GM21367 (cell line): ENCODE measurements around the gene AKAP8.
"Not testable (repeated sequence)": the region's sequence is repeated elsewhere in the genome, so short reads cannot be mapped to it uniquely, and the experiment has no call there.

ENCODE experiments used
- ATAC-seq: cut with Tn5 transposase; IDR thresholded peaks from one replicate; pipeline ENCODE4 v1.9.1; 2021; ENCODE audit not compliant: unreplicated experiment

Gene AKAP8

DNA sequence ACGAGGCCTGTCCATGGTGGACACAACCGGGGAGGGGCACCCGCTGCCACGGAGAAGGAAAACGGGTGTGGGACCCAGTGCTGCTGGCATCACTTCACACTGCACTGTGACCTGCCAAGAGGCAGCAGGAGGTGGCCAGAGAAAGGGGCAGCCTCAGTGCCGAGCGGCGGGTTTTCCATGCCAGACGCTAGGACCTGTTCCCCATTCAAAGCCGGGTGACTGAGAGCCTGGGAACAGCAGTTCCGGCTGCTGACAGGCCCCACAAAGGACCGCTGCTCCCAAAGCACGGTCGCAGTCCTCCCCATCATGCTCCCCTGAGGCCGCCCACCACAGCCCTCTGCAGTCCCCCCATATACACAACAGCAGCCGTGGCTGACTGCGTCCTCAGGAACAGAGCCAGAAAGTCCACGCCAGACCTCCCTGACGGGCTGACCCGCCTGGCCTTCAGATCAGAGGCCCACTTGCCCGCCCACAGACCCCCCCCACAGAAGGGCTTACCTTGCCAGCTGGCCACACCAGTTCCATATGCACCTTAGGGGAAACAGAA lies 5.4 kb downstream of the AKAP8 start:
- no peak for ATAC-seq

DNA sequence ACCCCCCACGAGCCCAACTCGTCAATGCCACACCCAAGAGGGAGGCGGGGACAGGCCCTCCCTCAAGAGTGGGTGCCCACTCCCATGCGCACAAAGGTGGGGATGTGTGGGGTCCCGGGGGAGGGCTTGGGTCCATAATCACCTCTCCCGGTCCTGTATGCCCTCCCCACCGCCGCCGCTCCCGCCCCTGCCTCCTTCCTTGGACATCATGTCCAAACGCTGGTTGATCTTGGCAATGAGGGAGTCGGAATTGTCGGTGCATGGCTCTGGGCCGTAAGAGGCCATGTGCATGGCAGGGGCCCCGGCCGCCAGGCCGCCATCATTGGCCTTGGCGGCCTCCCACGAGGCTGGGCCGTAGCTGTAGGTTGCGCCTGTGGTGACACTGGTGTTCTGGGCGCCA lies 5.9 kb downstream of the AKAP8 start:
- no peak for ATAC-seq

- no peak for ATAC-seq
Observed at GRCh38 chr19:15372891-15373301, 6.7 kb downstream of the AKAP8 start.

GRCh38 chr19:15372470-15372869 lies 7.1 kb downstream of the AKAP8 start:
- ATAC-seq: no peak

DNA sequence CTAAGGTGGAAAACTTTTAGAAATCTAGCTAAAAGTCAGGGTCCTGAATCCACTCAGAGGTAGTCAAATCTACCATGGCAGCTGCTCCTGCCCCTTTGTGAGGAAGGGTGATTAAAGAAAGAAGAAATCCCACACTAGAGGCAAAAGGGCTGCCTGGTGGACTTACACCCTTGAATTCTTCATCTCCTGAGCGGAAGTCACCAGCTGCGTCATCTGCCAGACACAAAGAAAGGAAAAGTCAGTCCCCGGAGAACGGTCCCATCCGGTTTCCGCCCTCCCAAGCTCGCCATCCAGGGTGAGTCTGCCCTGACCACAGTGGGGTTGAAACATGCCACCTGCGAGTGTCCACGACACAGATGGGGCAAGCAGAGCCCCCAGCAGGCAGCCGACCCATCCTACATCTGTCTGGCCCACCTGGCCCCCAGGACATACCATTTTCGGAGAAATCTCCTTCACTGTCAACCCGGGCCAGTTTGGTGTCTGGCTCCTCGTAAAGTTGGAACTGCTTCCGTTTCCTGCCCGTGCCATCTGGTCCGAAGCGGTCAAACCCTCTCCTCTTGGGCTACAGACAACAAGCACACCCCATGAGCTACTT lies 7.7 kb downstream of the AKAP8 start:
- ATAC-seq: no peak

GRCh38 chr19:15371119-15371518 lies 8.5 kb downstream of the AKAP8 start:
- no peak for ATAC-seq

DNA sequence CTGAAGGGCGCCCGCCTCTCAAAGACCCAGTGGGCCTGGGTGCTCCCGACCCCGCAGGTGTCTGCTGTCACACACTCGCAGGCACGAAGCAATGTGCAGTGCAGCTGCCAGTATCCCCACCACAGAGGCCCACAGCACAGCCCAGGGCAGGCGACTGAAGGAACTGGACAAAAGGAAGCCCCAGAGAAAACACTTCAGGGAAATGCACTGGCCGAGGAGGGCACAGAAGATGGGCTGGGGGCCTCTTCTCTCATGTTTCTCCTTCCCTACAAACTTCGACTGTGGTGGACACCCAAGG lies 10.0 kb downstream of the AKAP8 start:
- ATAC-seq: no peak

GRCh38 chr19:15368798-15369593 lies 10.6 kb downstream of the AKAP8 start:
- no peak for ATAC-seq

GRCh38 chr19:15368051-15368632 lies 11.4 kb downstream of the AKAP8 start:
- ATAC-seq: no peak

GRCh38 chr19:15367439-15367838 lies 12.1 kb downstream of the AKAP8 start:
- no peak for ATAC-seq

DNA sequence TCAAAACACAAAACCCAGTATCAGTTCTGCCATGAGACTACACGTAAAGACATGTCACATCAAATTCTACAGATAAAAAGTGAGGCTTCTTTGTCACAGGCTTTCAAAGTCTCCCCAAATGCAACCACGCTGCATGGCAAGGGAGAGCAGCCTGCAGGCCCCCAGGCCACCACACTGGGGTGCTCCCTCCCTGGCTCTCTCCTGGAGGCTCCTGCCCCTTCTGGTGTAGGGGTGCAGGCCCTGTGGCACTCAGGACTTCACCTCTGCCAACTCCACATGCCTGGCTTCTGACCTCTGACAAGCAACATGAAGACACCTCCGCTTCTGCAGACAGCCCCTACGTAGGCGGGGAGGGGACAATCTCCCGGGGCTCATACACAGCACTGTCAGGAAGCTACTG lies 14.3 kb downstream of the AKAP8 start:
- no peak for ATAC-seq

DNA sequence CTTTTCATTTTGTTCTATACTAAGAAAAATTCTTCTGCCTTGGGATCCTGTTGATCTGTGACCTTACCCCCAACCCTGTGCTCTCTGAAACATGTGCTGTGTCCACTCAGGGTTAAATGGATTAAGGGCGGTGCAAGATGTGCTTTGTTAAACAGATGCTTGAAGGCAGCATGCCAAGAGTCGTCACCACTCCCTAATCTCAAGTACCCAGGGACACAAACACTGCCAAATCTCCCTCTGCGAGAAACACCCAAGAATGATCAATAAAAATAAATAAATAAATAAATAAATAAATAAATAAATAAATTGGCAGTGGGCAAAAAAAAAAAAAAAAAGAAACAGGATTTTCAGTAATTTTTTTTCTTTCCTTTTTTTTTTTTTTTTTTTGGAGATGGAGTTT lies 15.8 kb downstream of the AKAP8 start:
- not testable (repeated sequence) for ATAC-seq

- not testable (repeated sequence) for ATAC-seq
Observed at GRCh38 chr19:15363048-15363447, 16.5 kb downstream of the AKAP8 start.

GRCh38 chr19:15360015-15360414 lies 19.6 kb downstream of the AKAP8 start:
- not testable (repeated sequence) for ATAC-seq

- no peak for ATAC-seq
Observed at GRCh38 chr19:15358918-15359317, 20.7 kb downstream of the AKAP8 start.

GRCh38 chr19:15357906-15358305 lies 21.7 kb downstream of the AKAP8 start:
- ATAC-seq: no peak

- no peak for ATAC-seq
Observed at GRCh38 chr19:15354566-15355296, 24.9 kb downstream of the AKAP8 start.

- no peak for ATAC-seq
Observed at GRCh38 chr19:15353908-15354307, 25.7 kb downstream of the AKAP8 start.

DNA sequence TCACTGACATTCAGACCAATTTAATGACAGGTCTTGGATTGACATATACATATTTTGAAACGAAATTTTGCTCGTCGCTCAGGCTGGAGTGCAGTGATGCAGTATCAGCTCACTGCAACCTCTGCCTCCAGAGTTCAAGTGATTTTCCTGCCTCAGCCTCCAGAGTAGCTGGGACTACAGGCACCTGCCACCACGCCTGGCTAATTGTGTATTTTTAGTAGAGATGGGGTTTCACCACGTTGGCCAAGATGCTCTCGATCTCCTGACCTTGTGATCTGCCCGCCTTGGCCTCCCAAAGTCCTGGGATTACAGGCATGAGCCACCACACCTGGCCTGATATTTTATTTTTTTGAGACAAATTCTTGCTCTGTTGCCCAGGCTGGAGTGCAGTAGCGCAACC lies 27.1 kb downstream of the AKAP8 start:
- ATAC-seq: not testable (repeated sequence)

- ATAC-seq: not testable (repeated sequence)
Observed at GRCh38 chr19:15341328-15341727, 38.3 kb downstream of the AKAP8 start.

- no peak for ATAC-seq
Observed at GRCh38 chr19:15340086-15340485, 39.5 kb downstream of the AKAP8 start.

- no peak for ATAC-seq
Observed at GRCh38 chr19:15337202-15337601, 42.4 kb downstream of the AKAP8 start.
